Islet precursor cell (in vitro differentiated cells): ENCODE data around the gene LYRM4.

Experiments used
- DNase-seq: peaks from one replicate; pipeline ENCODE4 v3.0.0-alpha.2; 2018

Gene LYRM4

DNA sequence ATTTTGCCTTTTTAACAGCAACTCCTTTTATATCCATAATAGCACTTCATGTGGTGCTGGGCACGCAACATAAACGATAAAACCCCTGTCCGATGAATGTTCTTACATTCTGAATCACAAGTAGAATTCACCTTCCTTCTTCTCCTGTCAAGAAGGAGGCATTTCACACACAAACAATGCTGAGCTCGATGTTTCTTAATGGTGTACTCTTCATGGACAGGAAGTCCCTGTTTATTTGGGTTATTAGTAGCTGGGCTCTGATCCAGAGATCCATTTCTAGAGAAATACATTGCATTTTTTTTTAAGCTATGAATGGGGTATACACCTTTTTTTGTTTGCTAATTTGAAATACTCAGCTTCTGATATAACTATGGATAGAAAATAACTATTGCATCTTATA is 93.2 kb downstream of the LYRM4 start:
- DNase-seq = no peak

DNA sequence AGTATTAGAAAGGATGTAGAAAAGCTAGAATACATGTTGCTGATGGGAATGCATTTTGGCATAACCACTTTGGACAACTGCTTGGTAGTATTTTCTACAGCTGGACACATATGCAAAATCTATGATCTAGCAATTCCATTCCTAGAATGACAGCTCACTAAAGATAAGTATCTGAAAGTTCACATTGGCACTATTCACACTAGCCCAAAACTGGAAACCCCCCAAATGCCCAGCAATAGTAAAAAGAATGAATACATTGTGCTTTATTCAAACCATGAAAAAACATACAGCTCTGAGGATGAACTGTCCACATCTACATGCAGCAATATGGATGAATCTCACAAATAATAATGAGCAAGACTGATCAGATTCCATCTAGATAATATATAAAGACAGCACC is 96.7 kb downstream of the LYRM4 start:
- DNase-seq = no peak

DNA sequence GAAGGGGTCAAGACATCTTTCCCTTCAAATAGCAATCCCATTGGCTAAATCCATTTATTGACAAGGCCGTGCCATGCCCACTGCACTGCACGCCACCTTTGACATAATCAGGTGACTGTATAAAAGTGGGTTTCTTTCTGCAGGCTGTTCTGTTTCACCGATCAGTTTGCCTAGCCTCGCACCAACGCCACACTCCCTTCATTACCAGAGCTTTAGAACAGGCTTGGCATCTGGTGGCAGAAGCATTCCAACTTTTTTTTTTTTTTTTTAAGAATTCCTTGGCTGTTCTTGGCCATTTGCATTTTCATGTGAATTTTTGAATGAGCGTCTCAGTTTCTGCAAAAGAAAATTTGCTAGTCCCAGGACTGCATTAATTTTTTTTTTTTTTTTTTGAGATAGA is 97.5 kb downstream of the LYRM4 start:
- no peak for DNase-seq

DNA sequence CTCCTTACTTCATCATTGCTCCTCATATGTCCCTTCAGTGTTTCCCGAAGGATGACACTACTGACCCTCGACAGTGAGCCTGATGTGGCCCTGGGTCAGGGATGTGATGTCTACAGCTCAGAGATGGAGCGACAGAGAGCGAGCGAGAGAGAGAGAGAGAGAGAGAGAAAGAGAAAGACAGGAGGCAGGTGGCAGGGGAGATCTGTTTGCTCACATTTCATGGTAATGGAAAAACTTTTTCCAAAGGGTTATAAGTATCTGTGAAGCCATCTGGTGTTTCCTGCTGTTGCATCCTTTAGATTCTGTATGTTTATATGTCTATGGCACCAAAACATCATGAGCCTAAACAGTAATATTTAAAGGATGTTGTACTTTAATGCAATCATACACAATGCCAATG is 98.4 kb downstream of the LYRM4 start:
- DNase-seq = no peak

DNA sequence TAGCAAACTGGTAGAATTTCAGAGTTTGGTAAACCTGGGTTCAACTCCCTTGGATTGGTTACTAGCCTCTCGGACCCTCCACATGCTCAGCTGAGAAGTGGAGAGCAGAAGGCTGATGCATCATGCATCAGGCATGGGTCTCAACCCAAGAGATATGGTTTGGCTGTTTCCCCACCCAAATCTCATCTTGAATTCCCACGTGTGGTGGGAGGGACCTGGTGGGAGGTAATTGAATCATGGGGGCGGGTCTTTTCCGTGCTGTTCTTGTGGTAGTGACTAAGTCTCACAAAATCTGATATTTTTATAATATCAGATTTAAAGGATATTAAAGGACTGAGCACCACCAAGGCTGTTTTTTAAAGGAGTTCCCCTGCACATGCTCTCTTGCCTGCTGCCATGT is 100.5 kb downstream of the LYRM4 start:
- DNase-seq = no peak

DNA sequence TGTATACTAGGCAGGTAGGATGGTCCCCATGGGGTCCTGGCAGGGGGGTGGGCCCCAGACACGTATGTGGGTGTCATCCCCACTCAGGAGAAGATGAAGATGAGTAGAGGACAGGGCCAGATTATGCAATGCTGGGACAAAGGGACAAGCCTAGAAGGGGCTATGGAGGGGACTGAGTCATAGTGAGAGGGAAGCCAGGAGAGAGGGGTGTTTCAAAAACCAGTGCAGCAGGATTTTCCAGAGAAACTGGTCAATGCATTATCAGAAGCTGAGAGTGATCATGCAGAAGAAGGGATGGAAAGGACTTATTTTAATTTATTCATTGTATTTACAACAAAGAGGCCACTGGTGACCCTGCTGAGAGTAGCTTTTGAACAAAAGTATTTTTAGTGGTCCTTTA is 101.6 kb downstream of the LYRM4 start:
- no peak for DNase-seq

DNA sequence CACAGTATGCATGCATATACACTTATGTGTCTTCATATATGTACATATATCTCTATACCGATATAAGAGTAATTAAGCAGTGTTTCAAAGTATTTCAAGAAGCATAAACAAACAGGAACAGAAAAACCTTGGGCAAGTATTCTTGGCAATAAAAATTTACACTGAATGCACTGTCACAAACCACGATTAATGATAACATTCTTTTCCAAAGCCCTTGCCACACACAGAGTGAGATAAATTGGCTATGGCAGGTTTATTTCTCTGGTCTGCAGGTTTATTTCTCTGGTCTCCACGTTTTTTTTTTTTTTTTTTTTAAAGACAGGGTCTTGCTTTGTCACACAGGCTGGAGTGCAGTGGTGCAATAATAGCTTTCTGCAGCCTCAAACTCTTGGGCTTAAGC is 102.6 kb downstream of the LYRM4 start:
- DNase-seq = no peak

DNA sequence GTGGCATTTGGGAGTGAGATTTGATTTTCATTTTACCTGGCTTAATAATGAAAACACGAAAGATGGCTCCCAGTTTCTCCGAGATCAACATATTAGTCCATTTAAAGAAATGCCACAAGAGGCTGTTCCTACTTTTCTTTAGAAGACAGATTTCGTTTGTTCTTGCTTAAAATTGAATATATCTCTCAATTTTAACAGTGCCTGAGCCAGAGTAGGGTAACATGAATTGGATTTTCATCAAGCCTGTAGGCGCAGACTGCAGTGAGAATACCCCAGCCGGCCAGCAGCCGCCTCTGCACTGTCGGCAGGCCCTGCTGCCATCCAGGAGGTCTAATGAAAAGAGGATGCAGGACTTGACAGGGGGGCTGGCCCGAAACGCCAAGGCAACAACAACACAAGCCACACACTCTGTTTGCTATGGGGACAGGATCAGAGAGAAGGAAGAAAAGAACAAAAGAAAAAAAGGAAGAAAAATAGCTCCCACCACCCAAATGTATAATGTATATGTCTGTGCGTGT is 103.1 kb downstream of the LYRM4 start:
- no peak for DNase-seq

DNA sequence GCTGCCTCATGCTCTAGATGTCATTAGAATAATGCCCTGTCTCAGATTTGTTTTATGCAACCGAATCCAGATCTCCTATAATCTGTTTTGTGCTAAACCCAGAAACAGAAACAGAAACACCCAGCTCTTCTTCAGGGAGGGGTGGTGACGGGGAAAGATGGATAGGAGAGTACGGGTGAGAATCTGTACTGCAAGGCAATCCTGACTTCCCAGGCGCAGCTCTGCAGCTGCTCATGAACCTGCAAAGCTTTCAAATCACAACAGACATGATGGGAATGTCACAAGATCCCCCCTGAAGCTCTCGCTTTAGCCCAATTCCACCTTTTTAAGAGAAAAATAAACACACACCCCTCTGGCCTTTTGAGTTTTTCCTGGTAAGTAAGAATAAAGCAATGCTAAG is 104.1 kb downstream of the LYRM4 start:
- no peak for DNase-seq

DNA sequence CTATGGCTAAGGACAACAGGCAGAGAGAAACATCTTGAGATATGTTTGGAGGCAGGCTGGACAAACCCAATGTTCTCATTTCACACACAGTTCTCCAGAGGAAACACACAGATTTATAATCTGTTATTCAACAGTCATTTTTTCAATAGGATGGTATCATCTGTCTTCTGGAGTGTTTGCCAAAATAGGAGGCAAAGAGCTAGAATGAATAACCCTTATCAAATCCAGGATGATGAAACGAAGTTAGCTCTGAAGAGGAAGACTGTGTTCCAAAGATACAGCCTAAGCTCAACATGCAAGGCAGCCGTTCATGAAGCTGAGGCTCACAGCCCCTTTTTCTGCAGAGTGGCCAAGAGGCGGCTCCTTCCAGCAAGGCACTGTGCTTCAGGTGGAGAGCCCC is 104.8 kb downstream of the LYRM4 start:
- no peak for DNase-seq

DNA sequence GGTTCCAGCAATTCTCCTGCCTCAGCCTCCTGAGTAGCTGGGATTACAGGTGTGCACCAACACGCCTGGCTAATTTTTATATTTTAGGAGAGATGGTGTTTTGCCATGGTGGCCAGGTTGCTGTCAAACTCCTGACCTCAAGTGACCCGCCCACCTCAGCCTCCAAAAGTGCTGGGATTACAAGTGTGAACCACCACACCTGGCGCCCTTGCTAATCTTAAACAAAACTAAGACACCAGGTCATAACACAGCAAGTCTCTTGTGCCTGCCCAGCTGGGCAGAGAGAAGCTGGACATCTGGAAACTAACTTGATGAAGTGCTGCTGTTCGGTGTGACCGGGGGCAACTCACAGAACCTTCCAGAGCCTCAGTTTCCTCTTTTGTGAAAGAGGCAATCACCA is 107.6 kb downstream of the LYRM4 start:
- no peak for DNase-seq

DNA sequence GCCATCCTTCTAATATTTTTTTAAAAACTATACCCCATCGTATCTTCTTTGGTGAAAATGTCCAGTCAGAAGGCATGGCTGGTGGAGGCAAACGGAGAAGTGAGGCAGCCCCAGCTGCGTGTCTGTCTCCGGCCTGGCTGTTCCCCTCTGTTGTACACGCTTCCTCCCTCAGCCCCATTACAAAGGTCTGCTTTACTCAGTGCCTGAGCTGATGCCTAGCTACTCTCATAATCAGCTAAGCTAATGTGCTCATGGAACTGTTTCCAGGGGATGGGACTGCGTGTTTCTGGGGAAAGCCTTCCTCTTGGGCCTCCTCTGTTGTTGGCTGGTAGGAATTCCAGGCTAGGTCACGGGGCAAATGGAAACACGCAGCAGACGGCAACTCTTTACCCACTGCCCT is 108.3 kb downstream of the LYRM4 start:
- no peak for DNase-seq

DNA sequence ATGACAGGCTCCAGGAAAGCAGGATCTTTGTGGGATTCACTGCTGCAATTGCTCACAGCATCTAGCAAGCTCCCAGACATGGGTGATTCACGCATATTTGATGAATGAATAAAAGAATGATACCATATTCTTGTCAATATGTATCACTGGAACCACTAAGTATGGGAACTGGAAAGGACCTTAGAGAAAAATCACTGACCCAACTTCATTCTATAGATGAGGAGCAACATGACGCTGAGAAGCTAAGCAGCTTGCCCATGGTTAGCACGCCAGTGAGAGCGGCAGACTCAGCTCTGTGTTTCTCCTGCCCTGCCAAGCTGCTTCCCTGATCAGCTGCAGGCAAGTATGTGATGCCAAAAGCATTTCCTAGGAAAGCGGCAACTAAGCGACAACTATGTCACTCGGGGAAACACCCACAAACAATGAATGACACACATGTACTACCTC is 108.8 kb downstream of the LYRM4 start:
- DNase-seq = no peak

DNA sequence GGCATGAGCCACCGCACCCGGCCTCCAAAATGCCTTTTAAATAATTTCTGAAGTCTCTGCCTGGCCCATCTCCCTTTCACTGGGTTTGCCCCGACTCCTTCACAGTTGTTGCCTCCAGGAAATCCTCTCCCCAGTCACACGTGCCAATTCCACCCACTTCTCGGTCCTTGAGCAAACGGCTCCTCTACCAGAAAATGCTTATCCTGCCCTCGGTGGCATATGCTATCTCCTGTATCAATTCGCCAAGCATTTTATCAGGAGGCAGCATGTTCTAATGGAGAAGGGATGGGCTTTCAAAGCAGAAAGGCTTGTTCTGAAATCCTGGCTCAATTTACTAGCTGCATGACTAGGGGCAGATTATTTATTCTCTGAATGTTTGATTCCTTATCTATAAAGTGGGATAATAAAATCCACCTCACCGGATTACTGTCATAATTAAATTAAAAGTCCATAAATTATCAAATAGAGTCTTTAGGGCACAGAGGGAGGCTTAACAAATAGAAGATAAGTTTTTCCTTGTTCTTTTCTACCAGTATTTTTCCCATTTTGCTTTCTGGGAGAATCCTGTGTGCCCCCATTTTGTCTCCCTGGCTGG is 109.3 kb downstream of the LYRM4 start:
- no peak for DNase-seq

DNA sequence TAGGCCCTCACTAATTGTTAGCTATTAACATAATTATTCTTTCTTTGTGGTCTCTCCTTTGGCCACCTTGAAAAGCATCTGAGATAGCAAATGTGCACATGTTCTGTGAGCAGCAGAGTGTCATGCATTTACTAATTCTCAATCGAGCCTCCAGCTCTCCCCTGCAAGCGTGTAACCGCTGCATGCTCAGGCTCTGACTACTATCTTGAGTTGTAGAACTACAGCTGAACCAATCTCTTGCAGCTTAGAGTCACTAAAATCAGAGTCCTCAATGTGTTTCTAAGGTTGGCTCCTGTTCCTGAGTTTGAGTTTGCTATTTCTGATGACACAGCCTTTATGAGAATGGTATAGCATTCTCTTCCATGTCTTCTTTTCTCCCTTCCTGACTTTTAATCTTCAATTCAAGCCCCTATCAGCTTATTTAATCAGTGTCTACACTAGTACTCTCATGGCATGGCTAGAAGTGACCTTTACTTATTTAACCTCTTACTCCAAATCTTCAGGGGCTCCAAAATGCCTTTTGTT is 110.1 kb downstream of the LYRM4 start:
- DNase-seq = no peak

DNA sequence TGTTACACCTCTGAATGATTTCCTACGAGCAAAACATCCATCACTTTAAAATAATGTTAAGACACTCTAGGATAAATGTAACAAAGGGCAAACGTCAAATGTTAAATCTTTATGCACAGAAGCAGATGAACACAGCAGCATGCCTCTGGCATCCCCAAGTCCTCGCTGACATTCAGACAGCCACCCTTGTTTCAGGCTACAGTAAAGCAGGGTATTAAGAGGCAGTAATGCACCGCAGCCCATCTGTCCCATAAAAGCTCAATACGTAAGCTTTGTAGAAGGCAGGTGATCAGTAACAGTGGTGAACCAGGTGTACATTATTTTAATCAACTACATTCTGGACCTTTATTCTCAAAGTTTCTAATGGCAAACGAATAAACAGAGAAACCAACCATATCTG is 110.9 kb downstream of the LYRM4 start:
- no peak for DNase-seq

DNA sequence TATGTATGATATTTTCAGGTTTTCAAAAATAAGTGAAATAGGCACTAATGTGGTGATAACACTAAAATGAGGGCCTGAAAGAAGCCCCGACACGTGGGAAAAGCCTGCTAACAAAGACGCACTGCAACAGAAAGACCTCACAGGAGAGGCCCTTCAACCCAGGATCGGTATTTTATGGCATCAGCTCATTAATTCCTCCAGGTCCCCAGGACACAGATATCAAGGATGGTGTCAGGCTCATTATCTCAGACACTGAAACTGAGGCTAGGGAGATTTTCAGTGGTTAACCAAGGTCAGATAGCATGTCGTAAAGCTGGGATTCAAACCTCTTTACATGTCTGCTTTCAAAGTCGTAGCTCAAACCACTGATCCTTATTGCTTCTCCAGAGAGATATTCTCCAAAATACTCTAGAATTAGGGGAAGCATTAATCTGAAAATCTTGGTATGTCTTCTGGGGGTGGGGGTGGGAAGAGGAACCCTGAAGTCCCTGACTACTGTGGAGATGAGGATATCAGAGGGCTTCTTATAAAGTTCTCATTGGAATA is 111.5 kb downstream of the LYRM4 start:
- no peak for DNase-seq

DNA sequence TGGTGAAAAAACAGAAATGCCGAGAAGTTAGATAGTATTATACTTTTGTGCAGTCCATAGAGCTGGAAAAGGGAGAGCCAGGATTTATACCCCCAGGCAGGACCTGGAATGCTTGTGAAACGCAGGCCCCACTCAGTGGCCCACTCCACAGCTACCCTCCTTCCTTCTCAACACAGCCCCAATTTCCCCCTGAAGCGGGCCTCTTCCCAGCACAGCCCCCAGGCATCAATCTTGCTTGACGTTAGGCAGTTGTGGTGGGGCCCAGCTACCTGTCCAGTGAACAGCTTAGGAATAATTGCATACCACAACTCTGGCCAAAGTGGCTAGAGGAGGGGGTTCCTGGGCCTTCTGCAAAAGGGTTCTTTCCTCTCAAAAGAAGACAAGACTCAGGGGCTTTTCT is 114.4 kb downstream of the LYRM4 start:
- DNase-seq = peak; percentile 85

DNA sequence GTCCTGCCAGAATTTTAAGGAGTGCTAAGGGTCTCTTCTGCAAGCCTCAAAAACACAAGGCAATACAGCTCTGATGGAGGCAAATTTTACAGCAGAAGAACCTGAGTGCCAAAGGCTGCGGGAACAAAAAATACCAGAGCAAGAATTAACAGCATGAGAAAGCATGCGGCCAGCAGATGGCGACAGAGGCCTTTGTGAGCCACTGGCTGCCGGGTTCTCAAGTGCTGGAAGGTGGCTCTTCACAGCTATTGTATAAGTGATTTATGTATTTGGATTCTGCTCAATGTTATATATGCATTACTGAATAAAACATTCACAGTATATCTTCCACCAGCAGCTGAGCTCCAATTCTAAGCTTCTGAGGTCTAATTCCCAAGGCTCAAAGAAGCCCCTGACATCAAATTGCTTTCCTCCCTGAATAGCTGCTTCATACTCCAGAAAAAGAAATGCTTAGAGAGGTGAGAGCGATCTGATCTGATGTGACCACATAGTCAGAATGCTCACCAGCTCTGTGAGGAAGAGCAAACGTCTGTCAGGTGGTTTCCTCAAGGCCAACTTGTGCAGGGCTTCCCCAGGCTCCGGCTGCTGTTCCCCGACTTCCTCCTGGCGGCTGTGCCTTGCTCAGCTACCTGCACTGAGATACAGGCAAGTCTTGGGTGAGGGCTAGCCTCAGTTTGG is 117.0 kb downstream of the LYRM4 start:
- DNase-seq = peak; percentile 83

DNA sequence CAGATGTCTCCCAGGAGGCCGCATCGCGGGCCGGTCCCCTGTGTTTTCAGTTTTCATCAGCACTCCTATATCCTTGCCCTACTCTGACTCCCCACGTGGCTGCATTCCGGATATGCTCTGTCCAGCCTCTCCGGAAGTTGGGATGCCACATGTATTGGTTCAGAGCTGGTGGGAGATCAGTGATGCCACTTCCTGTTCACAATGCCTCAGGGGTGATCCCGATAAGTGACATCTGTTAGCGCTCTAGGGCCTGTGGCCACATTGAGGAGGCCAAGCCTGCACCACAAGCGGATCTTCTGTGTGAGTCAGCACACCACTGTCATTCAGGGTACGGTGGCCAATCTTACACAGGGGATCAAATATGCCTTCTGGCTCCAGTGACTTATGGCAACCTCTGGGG is 117.8 kb downstream of the LYRM4 start:
- no peak for DNase-seq

DNA sequence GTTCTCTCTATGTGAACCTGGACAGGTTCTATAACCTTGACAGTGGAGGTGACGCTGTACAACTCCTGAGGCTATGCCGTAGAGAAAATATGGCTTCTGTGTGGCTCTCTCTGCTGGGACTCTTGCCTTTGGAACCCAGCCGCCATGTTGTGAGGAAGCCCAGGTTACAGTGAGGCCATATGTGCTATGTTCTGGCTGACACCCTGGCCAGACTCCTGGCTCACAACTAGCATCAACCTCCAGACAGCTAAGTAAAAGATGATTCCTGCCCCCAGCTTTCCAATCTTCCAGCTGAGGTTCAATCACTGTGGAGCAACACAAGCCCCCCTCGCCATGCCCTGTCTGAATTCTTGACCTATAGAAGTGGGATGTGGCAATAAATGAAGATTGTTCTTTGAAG is 118.6 kb downstream of the LYRM4 start:
- DNase-seq = no peak

DNA sequence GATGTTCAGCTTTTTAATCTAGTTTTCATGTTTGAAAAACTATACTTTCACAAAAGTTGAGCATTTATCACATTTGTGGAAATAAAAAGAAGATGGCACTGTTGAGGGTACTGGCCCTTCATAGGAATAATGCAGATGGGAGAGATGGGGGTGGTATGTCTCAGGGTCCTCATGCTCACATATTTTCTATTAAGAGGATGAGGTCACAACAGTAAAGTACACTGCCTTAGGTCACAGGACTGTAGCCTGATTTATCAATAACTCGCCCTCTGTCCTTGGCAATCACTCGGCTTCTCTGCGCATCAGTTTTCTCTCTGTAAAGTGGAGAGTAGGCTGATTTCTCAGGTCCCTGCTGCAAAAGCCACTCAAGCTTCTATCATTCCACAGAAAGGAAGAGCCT is 119.7 kb downstream of the LYRM4 start:
- DNase-seq = no peak

DNA sequence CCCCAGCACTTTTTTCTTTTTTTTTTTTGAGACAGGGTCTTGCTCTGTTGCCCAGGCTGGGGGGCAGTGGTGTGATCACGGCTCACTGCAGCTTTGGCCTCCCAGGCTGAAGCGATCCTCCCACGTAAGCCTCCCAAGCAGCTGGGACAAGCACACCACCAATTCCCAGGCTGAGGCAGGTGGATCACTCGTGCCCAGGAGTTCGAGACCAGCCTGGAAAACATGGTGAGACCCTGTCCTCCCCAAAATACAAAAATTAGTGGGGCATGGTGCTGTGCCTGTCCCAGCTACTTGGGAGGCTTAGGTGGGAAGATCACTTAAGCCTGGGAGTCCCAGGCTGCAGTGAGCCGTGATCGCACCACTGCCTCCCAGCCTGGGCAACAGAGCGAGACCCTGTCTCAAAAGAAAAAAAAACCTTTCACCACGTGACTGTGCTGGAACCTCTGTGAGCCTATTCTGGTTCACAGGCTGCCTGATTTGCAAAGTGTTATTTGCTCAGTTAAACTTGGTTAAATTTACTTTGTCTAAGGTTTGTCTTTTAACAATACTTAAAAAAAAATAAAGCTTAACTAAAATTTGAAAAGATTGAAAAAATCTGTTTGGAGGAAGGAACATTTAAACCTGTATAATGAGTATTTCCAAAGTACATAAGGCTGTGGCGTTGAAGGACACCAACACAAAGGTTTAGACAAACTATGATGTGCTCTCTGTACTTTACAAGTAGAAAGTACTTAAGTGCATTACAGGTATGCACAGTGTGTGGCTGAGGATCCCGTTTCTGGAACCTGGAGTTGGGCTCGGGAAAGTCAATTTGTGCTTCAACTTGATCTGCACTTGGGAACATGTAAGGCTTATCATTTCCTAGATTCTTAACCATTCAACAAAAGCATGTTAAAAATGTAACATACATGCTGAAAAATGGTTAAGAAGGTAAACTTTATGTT is 120.7 kb downstream of the LYRM4 start:
- no peak for DNase-seq
